ENCODE measurements around the gene ZNRF3.

DNA sequence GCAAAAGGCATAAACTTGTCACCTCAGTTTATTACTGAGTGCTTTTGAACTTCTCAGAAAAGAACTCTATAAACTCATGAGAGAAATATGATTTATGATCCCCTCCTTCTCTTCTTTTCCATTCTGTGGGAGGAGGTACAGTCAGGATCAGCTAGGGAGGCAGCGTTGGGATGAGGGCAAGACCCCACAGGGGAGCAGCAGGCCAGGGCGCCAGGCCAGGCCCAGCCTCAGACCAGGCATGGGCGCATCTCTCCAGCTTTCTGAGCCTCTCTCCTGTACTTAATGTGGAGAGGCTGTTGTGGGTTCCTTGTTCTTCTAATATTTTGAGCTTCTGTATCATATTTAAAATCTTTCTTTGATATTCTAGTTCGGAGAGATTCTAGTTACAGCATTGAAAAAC, 106.5 kb downstream of the ZNRF3 start:
- no peak for TF ChIP-seq CTCF (conservative IDR thresholded peaks at IDR 0.05; ENCODE audit: low read depth in 2 of 2)
- TF ChIP-seq ZNF331 (CRISPR knock-in tag; IDR thresholded peaks at IDR 0.05; ENCODE audit: low read depth): no peak
- TF ChIP-seq EZH2 (IDR thresholded peaks at IDR 0.05; ENCODE audit: low read depth, unreplicated experiment): no peak
- TF ChIP-seq EZH2phosphoT487 (IDR thresholded peaks at IDR 0.05; ENCODE audit: unreplicated experiment): no peak
- TF ChIP-seq POLR2AphosphoS5 (IDR thresholded peaks at IDR 0.05; ENCODE audit: low read depth): no peak
- TF ChIP-seq STAT1 (IDR thresholded peaks at IDR 0.05; ENCODE audit: unreplicated experiment): no peak
- TF ChIP-seq ZNF462 (CRISPR knock-in tag; IDR thresholded peaks at IDR 0.05): no peak
- no peak for TF ChIP-seq JUNB (IDR thresholded peaks at IDR 0.05; ENCODE audit: unreplicated experiment)
- no peak for TF ChIP-seq CREB1 (CRISPR knock-in tag; IDR thresholded peaks at IDR 0.05; ENCODE audit: low read depth)
- no peak for TF ChIP-seq ZNF114 (CRISPR knock-in tag; IDR thresholded peaks at IDR 0.05)
